Measurements from ENCODE around the gene KLC4.

KLC4 gene

GRCh38 chr6:43045371-43045930, 14.0 kb upstream of the KLC4 start:
- Histone ChIP-seq H3K27ac (no peak overlapping the region), H3K4me3 (ENCODE audit: low read depth in 1 of 2, low read length in 1 of 2) (no peak overlapping the region), H3K36me3 (peaks cover 89% of the 10 kb centered on the region), H3K27me3 (no peaks in the 10 kb centered on the region), H3K9me3 (no peaks in the 10 kb centered on the region), H3K4me1 (ENCODE audit: control insufficient read depth in 1 of 2, insufficient read depth in 1 of 2, low read depth in 1 of 2, low read length in 1 of 2) (peaks cover 0 to 4% of the 10 kb centered on the region in 2 experiments)
- TF ChIP-seq, protein P1, sequence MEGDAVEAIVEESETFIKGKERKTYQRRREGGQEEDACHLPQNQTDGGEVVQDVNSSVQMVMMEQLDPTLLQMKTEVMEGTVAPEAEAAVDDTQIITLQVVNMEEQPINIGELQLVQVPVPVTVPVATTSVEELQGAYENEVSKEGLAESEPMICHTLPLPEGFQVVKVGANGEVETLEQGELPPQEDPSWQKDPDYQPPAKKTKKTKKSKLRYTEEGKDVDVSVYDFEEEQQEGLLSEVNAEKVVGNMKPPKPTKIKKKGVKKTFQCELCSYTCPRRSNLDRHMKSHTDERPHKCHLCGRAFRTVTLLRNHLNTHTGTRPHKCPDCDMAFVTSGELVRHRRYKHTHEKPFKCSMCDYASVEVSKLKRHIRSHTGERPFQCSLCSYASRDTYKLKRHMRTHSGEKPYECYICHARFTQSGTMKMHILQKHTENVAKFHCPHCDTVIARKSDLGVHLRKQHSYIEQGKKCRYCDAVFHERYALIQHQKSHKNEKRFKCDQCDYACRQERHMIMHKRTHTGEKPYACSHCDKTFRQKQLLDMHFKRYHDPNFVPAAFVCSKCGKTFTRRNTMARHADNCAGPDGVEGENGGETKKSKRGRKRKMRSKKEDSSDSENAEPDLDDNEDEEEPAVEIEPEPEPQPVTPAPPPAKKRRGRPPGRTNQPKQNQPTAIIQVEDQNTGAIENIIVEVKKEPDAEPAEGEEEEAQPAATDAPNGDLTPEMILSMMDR (IDR thresholded peaks at IDR 0.05), result no peak

- H3K4me1 ChIP-seq (ENCODE audit: control insufficient read depth in 1 of 2, insufficient read depth in 1 of 2, low read depth in 1 of 2, low read length in 1 of 2), result peaks cover 2 to 10% of the 10 kb centered on the region in 2 experiments
- TF ChIP-seq, protein P1 (IDR thresholded peaks at IDR 0.05), result no peak
- peaks cover 69% of the 10 kb centered on the region for H3K36me3 ChIP-seq
- H3K27ac ChIP-seq, result no peak overlapping the region
- H3K9me3 ChIP-seq, result no peaks in the 10 kb centered on the region
- H3K4me3 ChIP-seq (ENCODE audit: low read depth in 1 of 2, low read length in 1 of 2), result no peak overlapping the region
- H3K27me3 ChIP-seq, result no peaks in the 10 kb centered on the region
Measured at GRCh38 chr6:43047998-43048397, 11.4 kb upstream of the KLC4 start.

- H3K4me1 ChIP-seq (ENCODE audit: control insufficient read depth in 1 of 2, insufficient read depth in 1 of 2, low read depth in 1 of 2, low read length in 1 of 2), result peaks cover 12 to 19% of the 10 kb centered on the region in 2 experiments
- H3K27me3 ChIP-seq, result no peaks in the 10 kb centered on the region
- TF ChIP-seq, protein P1 (IDR thresholded peaks at IDR 0.05), result no peak
- no peak overlapping the region for H3K4me3 ChIP-seq (ENCODE audit: low read depth in 1 of 2, low read length in 1 of 2)
- H3K36me3 ChIP-seq, result peaks cover 40% of the 10 kb centered on the region
- no peak overlapping the region for H3K27ac ChIP-seq
- H3K9me3 ChIP-seq, result no peaks in the 10 kb centered on the region
Measured at GRCh38 chr6:43050981-43051380, 8.4 kb upstream of the KLC4 start.

- Histone ChIP-seq H3K27ac (peak overlapping the region; percentile 88), H3K4me3 (ENCODE audit: low read depth in 1 of 2, low read length in 1 of 2) (no peak overlapping the region), H3K4me1 (ENCODE audit: control insufficient read depth in 1 of 2, insufficient read depth in 1 of 2, low read depth in 1 of 2, low read length in 1 of 2) (peaks cover 12 to 19% of the 10 kb centered on the region in 2 experiments), H3K36me3 (peaks cover 26% of the 10 kb centered on the region), H3K27me3 (no peaks in the 10 kb centered on the region), H3K9me3 (no peaks in the 10 kb centered on the region)
- TF ChIP-seq, protein P1 (IDR thresholded peaks at IDR 0.05), result no peak
Measured at GRCh38 chr6:43052225-43052841, 7.1 kb upstream of the KLC4 start.

GRCh38 chr6:43052842-43053544, 6.4 kb upstream of the KLC4 start:
- Histone ChIP-seq H3K36me3 (peaks cover 21% of the 10 kb centered on the region), H3K27ac (peak overlapping the region; percentile 88), H3K9me3 (no peaks in the 10 kb centered on the region), H3K4me1 (ENCODE audit: control insufficient read depth in 1 of 2, insufficient read depth in 1 of 2, low read depth in 1 of 2, low read length in 1 of 2) (peaks cover 12 to 19% of the 10 kb centered on the region in 2 experiments), H3K27me3 (no peaks in the 10 kb centered on the region), H3K4me3 (ENCODE audit: low read depth in 1 of 2, low read length in 1 of 2) (peak overlapping the region; percentile 74 to 84)
- TF ChIP-seq, protein P1 (IDR thresholded peaks at IDR 0.05), result no peak
